Measurements from ENCODE around the gene ULBP2.
"Not testable (repeated sequence)": the region's sequence is repeated elsewhere in the genome, so short reads cannot be mapped to it uniquely, and the experiment has no call there.

ULBP2 gene

DNA sequence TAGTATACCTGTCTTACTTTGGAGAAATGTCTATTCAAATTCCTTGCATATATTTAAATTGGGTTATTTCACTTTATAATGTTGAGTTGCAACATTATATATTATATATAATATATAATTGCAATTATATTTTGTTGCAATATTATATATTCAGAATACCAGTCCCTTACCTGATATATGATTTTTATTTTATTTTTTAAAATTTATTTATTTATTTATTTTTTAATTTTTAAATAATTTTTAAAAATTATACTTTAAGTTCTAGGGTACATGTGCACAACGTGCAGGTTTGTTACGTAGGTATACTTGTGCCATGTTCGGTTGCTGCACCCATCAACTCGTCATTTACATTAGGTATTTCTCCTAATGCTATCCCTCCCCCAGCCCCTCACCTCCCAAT, 14.8 kb upstream of the ULBP2 start:
- not testable (repeated sequence) for DNase-seq (ENCODE audit: low spot score)

DNA sequence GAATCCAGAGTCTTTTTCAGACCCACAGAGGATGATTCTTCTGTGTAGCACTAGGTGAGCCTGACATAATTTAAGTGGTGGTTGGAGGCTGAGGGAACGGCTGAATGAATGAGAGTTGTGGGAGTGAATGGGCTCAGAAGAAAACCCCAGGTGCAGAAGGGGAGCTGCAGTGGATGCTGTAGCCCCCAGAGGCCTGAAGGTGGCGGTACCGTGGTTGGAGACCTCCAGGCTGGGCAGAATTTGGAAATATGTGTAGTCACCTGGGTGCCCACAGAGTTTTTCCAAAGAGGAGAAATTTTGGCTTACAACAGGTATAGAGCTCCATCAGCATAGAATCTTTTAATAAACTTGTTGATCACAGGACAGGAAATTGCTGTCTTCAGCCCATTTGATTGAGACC, 12.4 kb upstream of the ULBP2 start:
- no peak for DNase-seq (ENCODE audit: low spot score)

DNA sequence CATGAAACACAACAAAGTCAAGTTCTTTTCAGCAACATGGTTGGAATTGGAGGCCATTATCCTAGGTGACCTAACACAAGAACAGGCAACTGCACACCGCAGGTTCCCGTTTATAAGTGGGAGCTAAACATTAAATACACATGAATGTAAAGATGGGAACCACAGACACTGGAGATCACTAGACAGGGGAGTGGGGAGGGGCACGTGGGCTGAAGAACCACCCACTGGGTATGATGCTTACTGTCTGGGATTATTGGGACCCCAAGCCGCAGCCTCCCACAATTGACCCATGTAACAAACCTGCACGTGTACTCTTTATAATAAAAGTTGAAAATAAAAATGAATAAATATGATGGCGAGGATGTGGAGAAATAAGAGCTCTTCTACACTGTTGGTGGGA, 10.3 kb upstream of the ULBP2 start:
- DNase-seq (ENCODE audit: low spot score), result no peak

DNA sequence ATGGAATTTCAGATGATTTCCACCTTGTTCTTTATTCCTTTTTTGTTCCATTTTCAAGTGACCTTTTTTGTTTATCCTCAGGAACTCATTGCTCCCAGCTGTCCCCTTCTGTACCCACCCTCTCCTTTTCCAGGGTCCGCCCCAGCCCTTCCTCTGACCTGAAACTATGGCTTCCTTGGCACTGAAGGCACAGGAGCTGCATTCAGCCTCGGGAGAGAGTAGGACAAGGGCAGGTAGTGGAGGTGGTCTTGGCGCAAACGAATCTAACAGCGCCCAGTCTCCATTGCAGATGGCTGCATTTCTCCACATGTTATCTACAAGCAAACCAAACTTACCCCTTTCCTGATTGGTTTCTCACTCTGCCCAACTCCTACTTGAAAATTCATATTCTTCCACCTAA, 8.8 kb upstream of the ULBP2 start:
- DNase-seq (ENCODE audit: low spot score), result no peak

DNA sequence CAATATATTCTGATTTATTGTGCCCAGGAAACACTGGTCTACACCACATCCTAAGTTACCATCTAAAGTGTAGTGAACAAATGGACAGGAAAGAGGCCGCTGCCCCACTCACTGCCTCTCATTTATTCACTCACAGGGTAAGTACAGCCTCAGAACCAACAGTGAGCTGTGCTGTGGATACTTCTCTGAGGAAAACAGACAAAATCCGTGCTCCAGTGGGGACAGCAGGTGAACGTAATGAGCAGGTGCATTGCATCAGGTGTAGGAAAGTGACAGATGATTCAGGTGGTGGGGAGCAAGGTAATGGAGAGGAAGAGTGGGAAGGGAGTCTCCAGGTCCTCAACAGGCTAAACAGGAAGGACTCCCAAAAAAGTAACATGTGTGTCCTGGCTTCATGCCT, 8.4 kb upstream of the ULBP2 start:
- DNase-seq (ENCODE audit: low spot score), result no peak

DNA sequence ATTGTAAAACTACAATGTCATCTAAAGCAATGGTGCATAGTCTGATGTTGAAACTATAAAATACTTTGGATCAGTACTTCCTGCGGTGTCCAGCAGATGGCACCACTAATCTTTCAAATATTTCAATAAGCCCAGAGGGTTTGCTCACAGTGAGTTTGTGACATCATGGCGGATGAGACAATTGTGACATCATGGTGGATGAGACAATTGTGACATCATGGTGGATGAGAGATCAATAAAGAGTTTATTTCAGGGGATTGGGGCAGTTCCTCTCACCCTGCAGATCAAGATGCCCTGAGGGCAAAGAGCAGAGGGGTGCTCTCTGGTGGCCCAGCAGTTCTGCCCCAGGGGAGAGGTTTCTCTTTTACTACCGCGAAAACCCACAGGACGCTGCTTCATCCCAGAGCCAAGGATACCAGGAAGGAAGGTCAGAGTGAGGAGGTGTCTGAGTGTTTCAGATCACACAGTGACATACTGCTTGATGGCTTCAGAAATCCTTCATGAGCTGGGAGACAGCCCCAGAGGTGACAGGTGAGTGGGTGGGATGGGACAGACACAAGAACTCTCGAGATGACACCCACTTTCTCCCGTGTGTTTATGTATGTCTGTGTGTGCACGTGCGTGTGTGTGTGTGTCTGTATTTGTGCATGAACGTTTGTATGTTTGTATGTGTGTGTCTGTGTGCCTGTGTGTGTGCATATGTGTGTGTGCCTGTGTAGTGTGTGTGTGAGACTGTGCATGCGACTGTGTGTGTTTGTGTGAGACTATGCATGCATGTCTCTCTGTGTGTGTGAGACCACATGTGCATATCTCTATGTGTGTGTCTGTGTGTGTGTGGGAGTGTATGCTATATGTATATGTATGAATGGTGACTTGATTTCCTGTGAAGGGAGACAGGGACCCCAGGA, 7.3 kb upstream of the ULBP2 start:
- peak; percentile 74 for DNase-seq (ENCODE audit: low spot score)

DNA sequence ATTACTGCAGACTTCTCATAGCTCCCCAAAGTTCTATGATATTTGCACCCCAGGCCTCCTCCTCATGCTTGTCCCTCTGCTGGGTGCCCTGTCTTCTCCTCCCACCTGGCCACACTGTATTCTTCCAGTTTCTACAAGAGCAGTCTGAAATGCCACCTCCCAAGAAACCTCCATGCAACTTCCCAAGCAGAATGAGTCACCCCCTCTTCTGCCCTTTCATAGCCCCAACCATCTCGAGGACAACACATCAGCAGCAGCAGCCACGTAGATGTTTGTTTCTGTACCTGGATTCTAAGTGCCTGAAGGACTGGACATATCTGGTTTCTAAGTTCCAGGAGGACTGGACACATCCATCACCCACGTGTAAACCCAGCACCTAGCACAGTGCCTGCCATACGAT, 6.6 kb upstream of the ULBP2 start:
- no peak for DNase-seq (ENCODE audit: low spot score)

DNA sequence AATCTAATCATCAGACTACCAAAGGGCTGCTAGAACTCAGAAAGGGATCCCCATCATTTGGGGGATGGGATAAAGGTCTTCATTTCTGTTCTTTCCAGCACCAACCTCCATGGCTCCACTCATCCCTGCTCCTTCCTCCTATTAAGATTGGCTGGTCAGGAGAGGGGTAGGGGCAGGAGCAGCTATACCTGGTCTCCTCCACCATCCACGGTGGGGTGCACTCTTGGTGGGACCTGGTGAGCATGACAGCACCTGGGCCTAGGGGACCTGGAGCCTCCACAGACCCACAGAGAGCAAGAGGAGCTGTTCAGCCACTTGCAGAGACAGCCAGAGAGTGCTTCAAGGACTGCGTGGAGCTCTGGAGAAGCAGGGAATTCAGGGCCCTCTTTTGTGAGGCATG, 6.1 kb upstream of the ULBP2 start:
- DNase-seq (ENCODE audit: low spot score), result no peak

DNA sequence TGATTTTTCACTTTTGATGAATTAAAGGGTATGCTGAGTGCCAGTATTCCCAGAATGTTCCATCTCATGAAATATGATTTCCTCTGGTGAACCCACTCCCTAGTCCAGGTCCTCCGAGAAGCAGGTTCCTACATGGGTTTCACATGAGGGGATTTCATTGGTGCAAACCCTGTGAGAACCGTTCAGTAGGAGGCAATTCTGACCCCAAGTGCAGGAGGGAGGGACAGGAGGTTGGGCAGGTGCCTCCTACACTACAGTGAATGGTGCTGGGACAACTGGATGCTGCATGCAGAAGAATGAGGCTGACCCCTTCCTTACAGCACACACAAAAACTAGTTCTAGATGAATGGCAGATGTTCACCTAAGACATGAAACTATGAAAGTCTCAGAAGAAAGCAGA, 5.1 kb upstream of the ULBP2 start:
- DNase-seq (ENCODE audit: low spot score), result no peak

DNA sequence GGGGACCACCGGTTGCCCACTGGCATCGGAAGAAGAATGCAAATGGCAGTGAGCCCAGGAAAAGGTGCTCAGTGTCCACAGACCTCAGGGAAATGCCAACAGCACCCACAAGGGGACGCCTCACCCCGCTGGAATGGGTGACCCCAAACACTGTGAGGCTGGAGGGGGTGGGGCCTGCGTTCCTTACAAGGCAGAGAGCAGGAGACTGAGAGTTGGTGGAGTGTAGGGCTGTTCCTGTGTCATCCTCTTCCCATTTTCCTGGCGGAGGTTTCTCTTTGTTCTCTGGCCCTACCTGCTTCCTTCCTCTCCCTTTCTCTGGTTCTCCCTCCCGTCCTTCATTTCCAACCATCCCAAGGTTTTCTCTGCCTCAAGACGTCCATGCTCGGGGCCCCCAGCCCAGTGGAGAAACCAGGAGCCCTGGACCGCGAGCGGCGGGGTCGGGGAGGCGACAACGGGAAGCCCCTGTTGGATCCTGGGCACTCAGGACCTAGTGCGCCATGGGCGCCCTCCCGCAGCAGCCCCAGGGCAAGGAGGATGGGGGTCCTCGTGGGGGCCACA, 3.7 kb upstream of the ULBP2 start:
- not testable (repeated sequence) for DNase-seq (ENCODE audit: low spot score)

DNA sequence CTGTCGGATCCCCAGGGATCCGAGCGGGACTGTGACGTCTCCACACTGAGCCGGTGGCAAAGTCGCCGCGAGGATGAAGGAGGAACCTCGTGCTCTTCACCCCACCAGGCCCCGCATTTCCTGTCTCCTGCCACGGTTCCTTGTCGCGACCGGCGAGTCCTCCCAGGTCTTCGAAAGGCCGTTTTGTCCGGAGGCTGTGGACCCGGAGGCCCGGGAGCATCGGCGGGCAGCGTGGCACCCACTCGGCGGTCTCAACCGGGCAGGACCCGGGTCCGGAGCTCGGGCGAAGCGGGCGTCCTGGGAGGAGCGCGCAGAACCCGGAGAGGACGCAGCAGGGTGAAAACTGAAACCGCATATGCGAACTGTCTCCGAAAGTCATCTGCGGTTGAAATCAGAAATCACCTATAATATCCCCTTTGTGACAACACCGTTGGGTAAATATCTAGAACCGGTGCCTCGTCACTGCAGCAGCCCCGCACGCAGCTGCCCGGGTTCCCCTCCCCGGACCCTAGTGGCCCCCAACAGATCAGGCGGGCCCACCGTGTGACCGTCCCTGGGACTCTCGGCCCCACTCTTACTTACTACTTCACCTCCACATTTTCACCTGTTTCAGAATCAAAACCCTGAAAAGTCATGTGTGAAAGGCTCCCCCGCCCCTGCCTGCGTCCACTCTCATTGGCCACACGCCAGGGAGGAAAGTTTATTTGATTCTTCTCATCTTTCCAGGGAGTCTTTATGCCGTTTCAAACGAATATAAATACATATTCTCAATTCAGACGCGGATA, 3.1 kb upstream of the ULBP2 start:
- DNase-seq (ENCODE audit: low spot score), result peak; percentile 51

DNA sequence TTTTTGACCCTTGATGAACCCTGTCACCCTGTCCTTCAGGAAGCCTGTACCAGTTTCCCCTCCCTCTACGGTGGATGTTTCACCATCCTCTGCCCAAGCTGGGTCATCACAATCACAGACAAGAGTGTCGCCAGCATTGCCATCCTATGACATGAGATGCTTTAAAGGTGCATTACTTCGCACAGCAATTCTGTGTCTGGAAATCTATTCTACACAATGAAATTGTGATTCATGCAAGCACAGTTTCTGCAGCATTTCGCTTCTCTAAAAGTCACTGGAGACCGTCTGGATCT, 2.5 kb upstream of the ULBP2 start:
- no peak for DNase-seq (ENCODE audit: low spot score)

DNA sequence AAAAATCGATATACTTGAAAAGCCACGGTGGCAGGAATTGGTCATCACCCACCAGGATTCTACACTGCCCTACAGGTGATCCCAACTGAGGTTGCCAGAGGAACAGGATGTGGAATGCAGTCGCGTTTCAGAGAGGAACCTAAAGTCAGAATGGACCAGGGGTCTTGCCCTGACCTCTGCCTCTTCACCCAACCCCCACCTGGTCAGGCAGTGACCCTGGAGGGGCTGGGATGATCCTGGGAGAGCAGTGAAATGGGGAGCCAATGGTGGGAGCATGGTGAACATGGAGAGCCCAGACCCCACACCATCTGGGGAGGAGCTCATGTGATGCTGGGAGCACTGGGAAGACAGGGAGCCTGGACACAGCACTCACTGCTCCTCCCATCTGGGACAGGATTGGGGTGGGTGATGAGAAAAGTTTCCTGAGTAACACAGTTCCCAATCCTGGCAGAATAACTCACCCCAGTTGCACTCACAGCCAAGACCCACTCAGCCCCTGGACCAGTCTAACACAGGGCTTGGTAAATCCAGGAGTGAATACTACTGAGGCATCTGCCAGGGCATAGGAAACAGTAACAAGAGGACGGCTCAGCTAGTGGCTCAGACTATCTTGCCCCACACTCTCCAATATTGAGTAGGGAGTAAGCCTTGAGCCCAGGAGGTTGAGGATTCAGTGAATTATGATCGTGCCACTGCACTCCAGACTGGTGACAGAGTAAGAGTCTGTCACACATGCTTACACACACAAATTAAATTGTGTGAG, 1.7 kb upstream of the ULBP2 start:
- DNase-seq (ENCODE audit: low spot score), result no peak

DNA sequence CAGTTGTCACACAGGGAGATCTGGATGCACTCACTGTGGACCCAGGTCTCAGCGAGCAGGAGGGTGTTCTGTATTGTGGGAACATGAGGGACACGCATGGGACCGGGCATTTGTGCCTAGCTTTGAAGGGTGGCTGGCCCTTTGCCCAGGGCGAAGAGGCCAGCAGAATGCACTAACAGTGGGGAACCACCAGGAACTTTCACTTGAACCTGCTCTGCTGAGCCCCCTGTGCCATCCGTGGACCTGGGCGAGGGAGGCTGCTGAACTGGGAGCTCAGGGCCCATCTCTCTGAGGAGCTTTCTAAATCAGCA, 1.2 kb upstream of the ULBP2 start:
- no peak for DNase-seq (ENCODE audit: low spot score)

DNA sequence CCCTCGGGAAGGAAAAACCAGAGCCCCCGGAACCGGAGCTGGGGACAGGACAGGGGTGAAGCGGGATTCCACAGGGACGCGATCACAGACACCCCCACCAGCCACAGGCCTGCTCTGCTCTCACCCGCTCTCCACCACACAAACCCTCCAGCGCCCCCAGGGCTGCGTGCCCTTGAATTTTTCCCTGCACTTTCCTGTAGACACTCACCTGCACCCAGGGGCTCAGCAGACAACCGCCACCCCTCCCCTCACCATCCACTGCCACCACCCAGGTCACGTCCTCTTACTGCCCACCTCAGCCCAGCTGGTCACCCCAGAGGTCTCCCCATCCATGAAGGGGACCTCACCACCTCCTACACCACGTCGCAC, 631 bp downstream of the ULBP2 start:
- DNase-seq (ENCODE audit: low spot score), result no peak

DNA sequence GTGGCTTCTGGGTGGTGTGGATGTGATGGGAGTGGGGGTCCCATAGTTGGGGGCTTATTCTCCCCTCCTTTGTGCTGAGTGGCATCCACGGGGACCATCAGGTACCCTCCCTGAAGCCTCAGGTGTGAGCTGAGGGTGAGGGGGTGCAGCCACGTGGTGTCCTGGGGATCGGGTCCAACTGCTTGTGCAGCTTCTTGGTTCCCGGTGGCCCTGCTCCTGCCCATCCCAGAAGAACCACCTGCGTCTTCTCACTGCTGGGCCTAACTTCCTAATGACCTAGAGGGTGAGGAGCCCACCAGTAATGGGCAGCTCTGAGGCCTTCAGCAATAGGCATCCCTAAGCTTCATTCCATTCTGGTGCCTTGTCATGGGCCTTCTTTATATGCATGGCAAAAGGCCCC, 1.5 kb downstream of the ULBP2 start:
- DNase-seq (ENCODE audit: low spot score), result not testable (repeated sequence)

DNA sequence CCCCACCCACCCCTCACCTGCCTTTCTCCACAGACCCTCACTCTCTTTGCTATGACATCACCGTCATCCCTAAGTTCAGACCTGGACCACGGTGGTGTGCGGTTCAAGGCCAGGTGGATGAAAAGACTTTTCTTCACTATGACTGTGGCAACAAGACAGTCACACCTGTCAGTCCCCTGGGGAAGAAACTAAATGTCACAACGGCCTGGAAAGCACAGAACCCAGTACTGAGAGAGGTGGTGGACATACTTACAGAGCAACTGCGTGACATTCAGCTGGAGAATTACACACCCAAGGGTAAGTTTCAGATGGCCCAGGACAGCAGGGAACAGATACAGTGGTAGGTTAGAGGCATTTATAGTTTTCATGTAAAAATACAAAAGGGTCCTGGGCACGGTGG, 3.5 kb downstream of the ULBP2 start:
- DNase-seq (ENCODE audit: low spot score), result not testable (repeated sequence)

DNA sequence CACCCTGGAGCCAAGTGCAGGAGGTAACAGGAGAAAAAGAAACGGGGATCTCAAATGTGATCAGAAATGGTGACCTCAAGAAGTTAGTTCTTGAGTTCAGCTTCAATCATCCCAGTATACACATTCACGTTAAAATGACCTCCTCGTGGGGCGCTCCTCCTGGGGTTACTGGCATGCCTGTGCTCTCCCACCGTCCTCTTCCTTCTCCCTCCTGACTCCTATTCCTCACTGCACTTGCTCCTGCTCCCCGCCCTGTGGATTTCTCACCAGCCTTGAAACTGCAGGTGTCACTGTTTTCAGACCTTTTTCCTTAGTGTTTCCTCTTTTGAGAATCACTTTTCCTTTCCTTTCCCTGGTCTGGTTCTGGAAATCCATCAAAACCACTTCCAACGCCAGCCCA, 4.8 kb downstream of the ULBP2 start:
- DNase-seq (ENCODE audit: low spot score), result not testable (repeated sequence)

DNA sequence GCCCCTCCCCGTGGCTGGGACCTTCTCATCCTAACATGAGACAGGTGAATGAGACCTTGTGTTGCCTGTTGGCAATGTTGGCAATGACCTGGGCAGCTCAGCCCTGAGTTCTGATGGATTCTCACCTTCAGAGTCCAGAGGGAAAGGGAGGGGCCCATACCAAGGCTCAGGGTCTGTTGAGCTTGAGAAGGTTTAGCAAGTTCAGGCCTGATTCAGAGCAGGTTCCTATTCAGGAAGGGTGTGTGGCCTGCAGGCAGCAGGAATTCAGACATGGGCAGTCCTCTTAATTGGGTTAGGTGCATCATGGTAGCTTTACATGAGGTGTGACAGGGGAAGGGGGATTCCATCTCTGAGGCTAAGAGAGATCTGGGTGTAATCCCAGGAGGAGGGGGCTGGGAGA, 5.7 kb downstream of the ULBP2 start:
- DNase-seq (ENCODE audit: low spot score), result not testable (repeated sequence)

DNA sequence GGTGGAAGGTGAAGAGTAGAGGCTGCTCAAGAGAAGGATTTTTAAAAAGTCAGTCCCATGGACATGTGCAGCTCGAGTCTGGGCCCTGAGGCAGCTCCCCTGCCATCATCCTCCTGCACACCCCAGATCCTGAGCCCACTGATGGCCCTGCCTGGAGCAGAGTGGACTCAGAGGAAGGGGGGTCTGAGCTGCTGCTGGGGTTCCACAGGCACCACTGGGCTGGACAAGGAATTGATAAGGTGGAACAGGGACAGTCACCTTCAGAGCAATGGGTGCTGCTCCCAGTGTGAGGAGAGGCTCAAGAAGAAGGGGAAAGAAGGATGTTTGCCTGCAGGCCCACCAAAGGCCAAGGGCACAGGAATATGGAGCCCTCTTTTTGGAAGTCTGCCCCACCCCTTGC, 6.2 kb downstream of the ULBP2 start:
- no peak for DNase-seq (ENCODE audit: low spot score)

DNA sequence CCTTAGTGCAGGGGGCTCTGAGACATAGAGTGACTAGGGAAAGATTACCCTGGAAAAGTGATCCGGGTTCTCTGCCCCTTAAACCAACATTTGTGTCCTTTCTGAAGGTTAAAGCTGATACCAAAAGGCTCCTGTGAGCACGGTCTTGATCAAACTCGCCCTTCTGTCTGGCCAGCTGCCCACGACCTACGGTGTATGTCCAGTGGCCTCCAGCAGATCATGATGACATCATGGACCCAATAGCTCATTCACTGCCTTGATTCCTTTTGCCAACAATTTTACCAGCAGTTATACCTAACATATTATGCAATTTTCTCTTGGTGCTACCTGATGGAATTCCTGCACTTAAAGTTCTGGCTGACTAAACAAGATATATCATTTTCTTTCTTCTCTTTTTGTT, 6.8 kb downstream of the ULBP2 start:
- DNase-seq (ENCODE audit: low spot score), result no peak

DNA sequence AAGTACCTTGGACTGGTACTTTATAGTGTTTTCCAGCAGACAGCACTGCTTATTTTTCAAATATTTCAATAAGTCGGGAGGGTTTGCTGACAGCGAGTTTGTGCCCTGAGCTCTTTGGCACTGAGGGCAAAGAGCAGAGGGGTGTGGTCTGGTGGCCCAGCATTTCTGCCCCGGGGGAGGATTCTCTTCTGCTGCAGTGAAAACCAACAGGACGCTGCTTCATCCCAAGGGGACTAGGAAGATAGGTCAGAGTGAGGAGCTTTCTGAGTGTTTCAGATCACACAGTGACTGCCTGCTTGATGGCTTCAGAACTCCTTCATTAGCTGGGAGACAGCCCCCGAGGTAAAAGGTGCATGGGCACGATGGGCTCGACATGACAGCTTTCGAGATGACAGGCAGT, 8.6 kb downstream of the ULBP2 start:
- DNase-seq (ENCODE audit: low spot score), result no peak

DNA sequence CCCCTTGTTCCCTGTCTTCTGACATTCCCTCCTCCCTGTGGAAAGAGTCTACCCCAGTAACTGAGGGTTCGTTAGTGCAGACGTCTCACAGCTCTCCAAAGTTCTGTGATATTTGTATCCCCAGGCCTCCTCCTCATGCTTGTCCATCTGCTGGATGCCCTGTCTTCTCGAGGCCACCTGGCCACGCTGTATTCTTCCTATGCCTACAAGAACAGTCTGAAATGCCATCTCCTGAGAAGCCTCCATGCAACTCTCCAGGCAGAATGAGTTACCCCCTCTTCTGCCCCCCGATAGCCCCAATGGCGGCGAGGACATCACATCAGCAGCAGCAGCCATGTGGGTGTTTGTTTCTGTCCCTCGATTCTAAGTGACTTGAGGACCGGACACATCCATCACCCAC, 9.3 kb downstream of the ULBP2 start:
- no peak for DNase-seq (ENCODE audit: low spot score)

All from activated CD4-positive, alpha-beta T cell treated with anti-CD3 and anti-CD28 coated beads, Interleukin-2, Interleukin-4, amounts not matched to agents 100 ng/mL and 50 ng/mL, durations not matched to agents 16 hours and 8 hours (primary cell).